ENCODE results near the gene TOP1. TPM values are rescaled to one million over a fixed set of nuclear protein-coding genes. Genes with fewer than 3 reads are reported as not detected.

TOP1 gene
- total RNA-seq, 4 donors from 2014 or later = 23.1 to 49.9 (median 31.6) TPM

DNA sequence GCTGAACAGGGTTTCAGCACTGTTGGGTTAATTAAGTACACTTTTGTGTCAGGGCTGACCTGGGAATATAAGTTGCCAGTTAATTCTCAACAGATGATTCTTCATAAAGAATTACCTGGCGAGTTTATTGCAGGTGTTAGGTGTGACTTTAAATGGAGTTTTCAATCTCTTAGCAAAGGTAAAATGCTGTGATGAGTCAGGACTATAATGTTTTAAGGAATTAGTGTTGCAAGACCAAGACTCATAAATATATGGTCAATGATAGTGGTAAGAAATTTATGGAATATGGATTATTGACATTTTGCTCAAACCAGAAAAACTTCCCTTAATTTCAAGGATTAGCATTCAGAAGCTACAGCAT, 58.7 kb downstream of the TOP1 start:
- no peak for TF ChIP-seq POLR2A (IDR thresholded peaks at IDR 0.05)
- TF ChIP-seq, protein P1, sequence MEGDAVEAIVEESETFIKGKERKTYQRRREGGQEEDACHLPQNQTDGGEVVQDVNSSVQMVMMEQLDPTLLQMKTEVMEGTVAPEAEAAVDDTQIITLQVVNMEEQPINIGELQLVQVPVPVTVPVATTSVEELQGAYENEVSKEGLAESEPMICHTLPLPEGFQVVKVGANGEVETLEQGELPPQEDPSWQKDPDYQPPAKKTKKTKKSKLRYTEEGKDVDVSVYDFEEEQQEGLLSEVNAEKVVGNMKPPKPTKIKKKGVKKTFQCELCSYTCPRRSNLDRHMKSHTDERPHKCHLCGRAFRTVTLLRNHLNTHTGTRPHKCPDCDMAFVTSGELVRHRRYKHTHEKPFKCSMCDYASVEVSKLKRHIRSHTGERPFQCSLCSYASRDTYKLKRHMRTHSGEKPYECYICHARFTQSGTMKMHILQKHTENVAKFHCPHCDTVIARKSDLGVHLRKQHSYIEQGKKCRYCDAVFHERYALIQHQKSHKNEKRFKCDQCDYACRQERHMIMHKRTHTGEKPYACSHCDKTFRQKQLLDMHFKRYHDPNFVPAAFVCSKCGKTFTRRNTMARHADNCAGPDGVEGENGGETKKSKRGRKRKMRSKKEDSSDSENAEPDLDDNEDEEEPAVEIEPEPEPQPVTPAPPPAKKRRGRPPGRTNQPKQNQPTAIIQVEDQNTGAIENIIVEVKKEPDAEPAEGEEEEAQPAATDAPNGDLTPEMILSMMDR (IDR thresholded peaks at IDR 0.05) = no peak
- Histone ChIP-seq H3K27me3 (no peaks in the 10 kb centered on the region), H3K9me3 (no peaks in the 10 kb centered on the region), H3K27ac (no peak overlapping the region), H3K36me3 (peaks cover 3 to 88% (median 4%) of the 10 kb centered on the region in 3 donors), H3K4me1 (peaks cover 0 to 6% (median 0%) of the 10 kb centered on the region in 3 donors), H3K4me3 (no peak overlapping the region)
- intact Hi-C loops (cut with DNase I) = no loop called here
- DNase-seq = no peak
- 73 to 89% methylated on average over 1 of the region's 1 CpG for WGBS, 2 donors

DNA sequence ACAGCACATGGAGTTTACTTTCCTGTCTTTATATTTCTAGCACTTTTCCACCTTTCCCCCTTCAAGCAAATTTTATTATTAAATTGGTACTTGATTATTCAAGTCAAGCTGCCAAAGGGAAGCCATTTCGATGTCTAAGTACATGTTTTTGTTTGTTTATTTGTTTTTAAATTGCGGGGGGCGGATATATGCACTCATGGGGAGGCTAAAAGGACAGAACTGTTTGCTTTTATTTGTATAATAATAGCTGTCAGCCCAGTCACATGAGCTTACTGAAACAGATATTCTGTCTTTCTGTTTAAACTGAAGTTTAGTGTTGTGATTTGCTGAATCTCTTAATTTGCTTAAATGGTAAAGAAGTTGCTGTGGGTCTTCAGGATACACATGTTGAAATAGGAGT, 59.2 kb downstream of the TOP1 start:
- TF ChIP-seq, protein P1 (IDR thresholded peaks at IDR 0.05) = no peak
- TF ChIP-seq POLR2A (IDR thresholded peaks at IDR 0.05) = no peak
- H3K9me3 ChIP-seq = no peaks in the 10 kb centered on the region
- DNase-seq = no peak
- WGBS, 2 donors = 83 to 86% methylated on average over 3 of the region's 3 CpGs
- H3K4me1 ChIP-seq = peaks cover 0 to 6% (median 0%) of the 10 kb centered on the region in 3 donors
- intact Hi-C loops (cut with DNase I) = no loop called here
- peaks cover 3 to 88% (median 8%) of the 10 kb centered on the region in 3 donors for H3K36me3 ChIP-seq
- H3K4me3 ChIP-seq = no peak overlapping the region
- no peaks in the 10 kb centered on the region for H3K27me3 ChIP-seq
- no peak overlapping the region for H3K27ac ChIP-seq

DNA sequence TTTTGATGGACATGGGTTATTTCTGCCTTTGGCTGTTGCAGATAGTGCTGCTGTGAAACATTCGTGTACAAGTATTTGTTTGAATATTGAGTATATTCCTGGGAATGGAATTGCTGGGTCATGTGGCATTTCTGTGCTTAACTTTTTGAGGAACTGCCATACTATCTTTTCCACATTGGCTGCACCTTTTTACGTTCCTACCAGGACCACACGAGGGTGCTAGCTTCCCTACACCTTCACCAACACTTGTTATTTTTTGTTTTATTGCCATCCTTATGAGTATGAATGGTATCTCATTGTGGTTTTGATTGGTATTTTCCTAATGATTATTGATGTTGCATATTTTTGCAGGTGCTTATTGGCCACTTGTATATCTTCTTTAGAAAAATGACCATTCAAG, 60.9 kb downstream of the TOP1 start:
- intact Hi-C loops (cut with DNase I) = no loop called here
- H3K36me3 ChIP-seq = peaks cover 3 to 88% (median 20%) of the 10 kb centered on the region in 3 donors

DNA sequence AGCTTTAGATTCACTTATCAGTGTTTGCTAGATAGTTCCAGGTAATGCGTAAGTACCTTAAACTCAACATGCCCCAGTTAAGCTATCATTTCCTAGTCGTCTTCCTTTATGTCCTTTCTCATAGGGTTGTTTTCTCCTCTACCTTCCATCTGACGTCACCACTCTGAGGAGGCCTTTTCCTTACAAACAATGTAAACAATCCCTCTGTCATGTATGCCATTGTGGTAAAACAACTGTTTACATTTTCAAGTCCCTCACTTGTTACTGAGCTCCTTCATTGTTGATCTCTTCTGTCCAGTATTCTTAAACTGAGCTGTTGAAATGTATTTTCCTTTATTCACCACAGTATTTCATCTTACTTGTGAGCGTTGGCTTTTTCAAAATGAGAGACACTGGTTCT, 63.3 kb downstream of the TOP1 start:
- TF ChIP-seq POLR2A (IDR thresholded peaks at IDR 0.05) = no peak
- TF ChIP-seq, protein P1 (IDR thresholded peaks at IDR 0.05) = no peak

More for the DNA sequence above, 60.9 kb downstream of the TOP1 start:
- no peak overlapping the region for H3K27ac ChIP-seq
- peaks cover 0 to 13% (median 0%) of the 10 kb centered on the region in 3 donors for H3K4me1 ChIP-seq
- H3K27me3 ChIP-seq = no peaks in the 10 kb centered on the region
- TF ChIP-seq, protein P1 (IDR thresholded peaks at IDR 0.05) = no peak
- no peak for TF ChIP-seq POLR2A (IDR thresholded peaks at IDR 0.05)
- H3K9me3 ChIP-seq = no peaks in the 10 kb centered on the region
- no peak for DNase-seq
- 86 to 97% methylated on average over 3 of the region's 3 CpGs for WGBS, 2 donors
- H3K4me3 ChIP-seq = no peak overlapping the region

DNA sequence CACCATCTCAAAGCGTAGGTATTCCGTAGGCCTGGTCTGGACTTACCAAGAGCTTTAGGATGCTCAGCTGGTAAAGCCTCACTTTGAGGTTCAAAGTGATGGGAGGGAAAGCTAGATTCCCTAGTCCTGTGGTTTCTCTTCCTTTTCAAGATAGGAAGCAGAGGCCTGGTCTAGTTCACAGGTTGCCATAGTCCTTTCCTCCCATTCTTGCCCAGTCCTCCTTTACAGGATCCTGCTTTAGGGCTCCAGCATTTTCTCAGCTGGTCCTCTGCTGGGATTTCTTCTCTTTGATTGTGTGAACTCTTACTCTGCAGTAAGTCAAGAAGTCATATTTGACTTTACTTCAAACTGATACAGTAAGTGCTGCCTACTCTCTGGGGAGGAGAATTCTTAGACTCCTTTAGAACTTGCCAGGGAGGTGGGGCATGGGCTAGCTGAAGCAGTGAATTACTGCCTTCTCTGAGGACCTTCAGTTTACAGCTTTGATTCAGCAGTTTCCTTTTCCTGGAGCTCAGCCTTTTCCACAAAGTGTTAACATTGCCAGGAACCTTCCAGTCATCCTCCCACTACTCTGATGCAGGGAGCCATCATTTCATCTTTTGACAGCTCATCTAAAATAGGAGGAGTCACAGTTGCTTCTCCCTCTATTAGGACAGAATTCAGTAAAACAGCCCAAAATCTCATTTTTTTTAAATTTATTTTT, 65.9 kb downstream of the TOP1 start:
- H3K9me3 ChIP-seq = no peaks in the 10 kb centered on the region
- H3K27ac ChIP-seq = no peak overlapping the region
- no peaks in the 10 kb centered on the region for H3K27me3 ChIP-seq
- peaks cover 0 to 9% (median 0%) of the 10 kb centered on the region in 3 donors for H3K4me1 ChIP-seq
- 95 to 100% methylated on average over 2 of the region's 2 CpGs for WGBS, 2 donors
- DNase-seq = no peak
- H3K36me3 ChIP-seq = peaks cover 0 to 85% (median 46%) of the 10 kb centered on the region in 3 donors
- no peak overlapping the region for H3K4me3 ChIP-seq
- TF ChIP-seq, protein P1 (IDR thresholded peaks at IDR 0.05) = no peak
- TF ChIP-seq POLR2A (IDR thresholded peaks at IDR 0.05) = no peak
- intact Hi-C loops (cut with DNase I) = loop anchor here (5.0 kb wide), 1 partner anchor 127 kb away; no protein-coding TSS in a partner anchor

More for the DNA sequence above, 63.3 kb downstream of the TOP1 start:
- DNase-seq = no peak
- Histone ChIP-seq H3K27me3 (no peaks in the 10 kb centered on the region), H3K9me3 (no peaks in the 10 kb centered on the region), H3K27ac (no peak overlapping the region), H3K4me3 (no peak overlapping the region), H3K36me3 (peaks cover 3 to 84% (median 32%) of the 10 kb centered on the region in 3 donors), H3K4me1 (peaks cover 0 to 9% (median 0%) of the 10 kb centered on the region in 3 donors)
- 82% methylated on average over 4 of the region's 4 CpGs for WGBS, 2 donors
- intact Hi-C loops (cut with DNase I) = no loop called here
